ENCODE data around the gene LAMA3. TPM values are rescaled to one million over a fixed set of nuclear protein-coding genes. Genes with fewer than 3 reads are reported as not detected.

LAMA3 gene
- total RNA-seq, 2 experiments from 2014 or later = 0.07 TPM; not detected in 1

DNA sequence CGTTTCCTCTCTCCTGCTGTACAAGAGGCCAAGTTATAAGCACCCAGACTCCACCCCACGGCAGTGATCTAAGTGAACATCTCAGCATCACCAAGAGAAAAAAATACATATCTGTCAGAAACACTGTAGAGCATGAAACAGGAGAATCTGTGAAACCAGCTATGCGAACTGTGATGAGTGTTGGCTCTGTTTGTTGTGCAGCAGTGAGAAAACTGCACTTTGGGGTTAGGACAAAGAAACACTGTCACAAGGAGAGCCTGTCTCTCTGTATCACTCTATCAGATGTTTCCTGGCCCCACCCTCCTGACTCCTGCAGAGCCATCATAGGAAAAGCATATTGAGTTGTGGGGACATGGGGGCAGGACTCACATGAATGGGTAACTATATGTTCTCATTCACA lies 87.1 kb downstream of the LAMA3 start:
- no peak for DNase-seq
- Mint-ChIP-seq H3K9me3 (no peaks in the 10 kb centered on the region), H3K4me3 (no peak overlapping the region), H3K27ac (no peak overlapping the region), H3K4me1 (ENCODE audit: low read depth) (no peaks in the 10 kb centered on the region), H3K36me3 (no peaks in the 10 kb centered on the region), H3K27me3 (peaks cover 5% of the 10 kb centered on the region)
- CTCF ChIA-PET = interaction anchor here (0.6 kb wide), 1 partner anchor 22 kb away, joined by 3 read pairs; no protein-coding TSS in a partner anchor
- POLR2A ChIA-PET = no interaction called here
- intact Hi-C loops (cut with micrococcal nuclease) = no loop called here

DNA sequence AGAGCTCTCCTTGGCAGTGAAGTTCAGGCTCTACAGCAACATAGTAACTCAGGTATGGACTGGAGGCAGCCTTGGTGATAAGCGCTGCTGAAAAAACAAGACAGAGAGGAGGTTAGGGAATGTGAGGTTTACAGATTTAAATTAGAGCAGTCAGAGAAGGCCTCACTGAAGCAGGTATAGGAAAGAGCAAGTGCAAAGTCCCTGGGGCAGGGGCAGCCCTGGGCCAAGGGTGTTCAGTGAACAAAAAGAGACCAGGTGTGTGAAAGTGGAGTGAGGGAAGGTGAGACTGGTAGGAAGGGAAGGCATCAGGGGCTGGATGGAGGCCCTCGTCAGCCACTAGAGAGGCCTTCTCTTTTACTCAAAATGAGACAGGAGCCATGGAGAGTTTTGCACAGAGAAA lies 89.6 kb downstream of the LAMA3 start:
- ChIA-PET CTCF (no interaction called here), POLR2A (no interaction called here)
- H3K27me3 Mint-ChIP-seq = peaks cover 8% of the 10 kb centered on the region
- no peak overlapping the region for H3K27ac Mint-ChIP-seq
- H3K4me1 Mint-ChIP-seq (ENCODE audit: low read depth) = no peaks in the 10 kb centered on the region
- H3K9me3 Mint-ChIP-seq = no peaks in the 10 kb centered on the region
- no peaks in the 10 kb centered on the region for H3K36me3 Mint-ChIP-seq
- H3K4me3 Mint-ChIP-seq = no peak overlapping the region
- intact Hi-C loops (cut with micrococcal nuclease) = no loop called here
- DNase-seq = no peak

DNA sequence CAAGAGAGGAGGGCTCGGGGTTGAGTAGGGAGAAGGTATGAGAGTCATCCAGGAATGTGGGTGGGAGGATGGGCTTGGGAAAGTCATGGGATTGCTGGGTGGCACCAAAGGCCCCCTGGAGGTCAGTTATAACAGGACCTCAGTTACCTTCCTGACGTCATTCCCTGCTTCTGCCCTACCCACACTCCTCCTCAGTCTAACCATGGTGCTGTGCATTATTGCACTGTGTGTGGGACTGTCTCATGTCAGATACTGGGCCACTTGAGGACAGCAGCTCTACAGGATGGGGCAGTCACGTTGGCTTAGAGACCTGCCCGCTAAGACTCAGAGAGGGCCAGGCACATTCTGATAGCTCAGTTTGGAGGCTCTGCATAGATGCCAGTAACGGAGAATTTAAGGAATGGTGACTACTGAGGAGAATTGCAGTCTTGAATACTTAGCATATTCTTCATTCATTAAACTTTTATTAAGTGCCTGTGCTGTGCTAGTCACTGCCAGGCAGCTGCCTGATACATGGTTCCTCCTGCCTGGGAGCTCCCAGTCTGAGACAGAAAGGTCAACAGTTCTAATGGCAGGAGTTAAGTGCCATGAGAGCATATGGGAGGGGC lies 90.5 kb downstream of the LAMA3 start:
- ChIA-PET CTCF (no interaction called here), POLR2A (no interaction called here)
- Mint-ChIP-seq H3K36me3 (no peaks in the 10 kb centered on the region), H3K4me3 (no peak overlapping the region), H3K27me3 (peaks cover 8% of the 10 kb centered on the region), H3K27ac (no peak overlapping the region), H3K4me1 (ENCODE audit: low read depth) (no peaks in the 10 kb centered on the region), H3K9me3 (no peaks in the 10 kb centered on the region)
- intact Hi-C loops (cut with micrococcal nuclease) = no loop called here
- DNase-seq = no peak

DNA sequence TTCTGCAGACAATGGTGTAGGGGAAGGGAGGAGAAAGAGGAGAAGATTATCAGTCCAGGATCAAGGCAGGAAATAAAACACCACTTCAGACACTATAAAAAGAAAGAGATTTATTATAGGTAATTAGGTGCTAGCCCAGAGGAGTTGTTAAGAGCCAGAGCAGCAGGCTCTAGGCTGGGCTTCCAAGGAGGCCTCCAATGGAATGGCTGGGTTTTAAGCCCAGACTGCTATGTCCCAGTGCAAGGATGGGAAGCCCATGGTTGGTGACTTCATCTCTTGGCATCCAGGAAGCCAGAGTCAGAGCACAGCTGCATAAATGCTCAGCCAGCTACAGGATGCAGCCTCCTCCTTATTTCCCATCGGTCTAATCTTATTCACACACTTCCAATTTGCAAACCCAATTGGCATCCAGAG lies 95.6 kb downstream of the LAMA3 start:
- H3K27me3 Mint-ChIP-seq = peaks cover 6% of the 10 kb centered on the region
- DNase-seq = no peak
- no peak overlapping the region for H3K4me3 Mint-ChIP-seq
- H3K27ac Mint-ChIP-seq = no peak overlapping the region
- CTCF ChIA-PET = no interaction called here
- H3K9me3 Mint-ChIP-seq = peaks cover 13% of the 10 kb centered on the region
- H3K4me1 Mint-ChIP-seq (ENCODE audit: low read depth) = no peaks in the 10 kb centered on the region
- H3K36me3 Mint-ChIP-seq = no peaks in the 10 kb centered on the region
- intact Hi-C loops (cut with micrococcal nuclease) = no loop called here
- POLR2A ChIA-PET = no interaction called here

DNA sequence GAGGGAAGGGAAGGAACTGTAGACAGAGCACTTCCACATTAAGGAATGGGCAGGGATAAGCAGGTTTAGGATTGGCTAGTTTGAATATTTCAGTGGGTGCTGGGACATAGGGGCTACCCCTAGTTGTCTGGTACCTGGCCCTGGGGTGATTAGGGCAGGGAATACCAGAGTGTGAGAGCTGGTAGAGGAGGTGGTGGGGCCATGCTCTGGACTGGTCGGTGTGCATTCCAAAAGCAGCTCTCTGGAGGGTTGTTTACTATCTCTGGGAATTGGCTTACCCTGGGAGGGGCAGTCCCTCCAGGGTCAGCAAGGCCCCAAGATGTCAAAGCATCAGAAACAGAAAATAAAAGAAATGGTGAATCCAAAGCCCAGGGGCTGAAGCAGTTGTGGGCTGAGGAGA lies 103.8 kb downstream of the LAMA3 start:
- ChIA-PET CTCF (no interaction called here), POLR2A (no interaction called here)
- H3K9me3 Mint-ChIP-seq = no peaks in the 10 kb centered on the region
- no peak overlapping the region for H3K27ac Mint-ChIP-seq
- H3K27me3 Mint-ChIP-seq = peaks cover 1% of the 10 kb centered on the region
- no peaks in the 10 kb centered on the region for H3K36me3 Mint-ChIP-seq
- no peak overlapping the region for H3K4me3 Mint-ChIP-seq
- peaks cover 3% of the 10 kb centered on the region for H3K4me1 Mint-ChIP-seq (ENCODE audit: low read depth)
- no peak for DNase-seq
- intact Hi-C loops (cut with micrococcal nuclease) = no loop called here

DNA sequence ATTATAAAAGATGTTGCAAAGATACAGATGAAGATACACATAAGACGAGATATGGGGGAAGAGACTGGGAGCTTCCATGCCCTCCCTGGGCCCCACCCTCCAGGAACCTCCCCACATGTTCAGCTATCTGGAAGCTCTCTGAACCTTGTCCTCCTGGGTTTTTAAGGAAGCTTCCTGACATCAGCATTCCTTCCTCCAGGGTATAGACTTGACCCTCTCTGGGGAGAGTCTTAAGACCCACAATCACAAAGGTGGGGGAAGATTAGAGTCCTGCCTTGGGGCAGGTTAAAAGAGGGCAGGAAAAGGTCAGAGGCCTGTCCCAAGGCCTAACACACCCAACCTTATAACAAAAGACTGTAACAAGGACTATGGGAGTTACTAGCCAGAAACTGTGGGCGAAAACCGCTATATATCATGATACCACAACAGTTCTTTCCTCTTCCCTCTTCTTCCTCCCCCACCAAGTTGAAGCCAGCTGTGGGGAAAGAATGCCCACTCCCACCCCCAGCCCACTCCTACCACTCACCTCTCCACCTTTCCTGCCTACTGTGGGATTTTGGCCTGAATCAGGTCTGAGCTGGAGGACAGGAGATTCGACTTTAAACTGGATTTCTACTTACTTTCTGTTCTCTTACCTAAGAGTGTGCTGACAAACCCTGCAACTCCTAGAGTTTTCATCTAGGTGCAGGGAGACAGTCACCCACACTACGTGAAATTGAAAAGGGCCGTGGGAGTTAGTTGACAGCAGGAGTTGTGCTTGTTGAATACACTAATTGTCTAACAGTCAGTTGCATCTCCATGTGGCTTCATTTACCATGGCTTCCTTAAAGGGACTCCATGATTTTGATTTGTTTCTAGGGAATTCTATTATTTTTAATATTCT lies 105.0 kb downstream of the LAMA3 start:
- no peaks in the 10 kb centered on the region for H3K9me3 Mint-ChIP-seq
- DNase-seq = no peak
- H3K36me3 Mint-ChIP-seq = no peaks in the 10 kb centered on the region
- H3K27me3 Mint-ChIP-seq = peaks cover 5% of the 10 kb centered on the region
- POLR2A ChIA-PET = no interaction called here
- no peak overlapping the region for H3K27ac Mint-ChIP-seq
- H3K4me1 Mint-ChIP-seq (ENCODE audit: low read depth) = peaks cover 3% of the 10 kb centered on the region
- intact Hi-C loops (cut with micrococcal nuclease) = no loop called here
- CTCF ChIA-PET = interaction anchor here (0.8 kb wide), 1 partner anchor 91 kb away, joined by 4 read pairs; no protein-coding TSS in a partner anchor
- H3K4me3 Mint-ChIP-seq = no peak overlapping the region

DNA sequence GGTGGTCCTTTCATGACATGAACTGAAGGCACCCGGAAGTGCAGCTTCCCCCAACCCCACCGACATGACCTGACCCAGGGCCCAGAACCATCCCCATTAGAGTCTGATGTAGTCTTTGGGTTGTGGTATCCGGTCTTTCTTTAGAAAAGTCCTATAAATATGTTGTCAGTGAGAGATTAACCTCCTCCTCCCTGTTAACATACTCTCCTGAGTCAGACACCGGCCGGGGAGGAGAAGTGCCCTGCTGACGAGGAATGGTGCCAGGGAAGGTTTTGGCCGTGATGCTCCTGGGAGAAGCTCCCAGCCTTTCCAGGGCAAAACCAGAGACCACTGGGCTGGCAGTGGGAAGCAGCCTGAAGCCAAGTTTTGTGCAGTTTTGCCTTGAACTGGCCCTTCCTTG lies 109.0 kb downstream of the LAMA3 start:
- Mint-ChIP-seq H3K9me3 (no peaks in the 10 kb centered on the region), H3K27ac (no peak overlapping the region), H3K36me3 (no peaks in the 10 kb centered on the region), H3K4me3 (no peak overlapping the region), H3K4me1 (ENCODE audit: low read depth) (peaks cover 3% of the 10 kb centered on the region), H3K27me3 (peaks cover 6% of the 10 kb centered on the region)
- ChIA-PET CTCF (interaction anchor here (0.6 kb wide), 1 partner anchor 22 kb away, joined by 3 read pairs; no protein-coding TSS in a partner anchor), POLR2A (no interaction called here)
- intact Hi-C loops (cut with micrococcal nuclease) = no loop called here
- no peak for DNase-seq

DNA sequence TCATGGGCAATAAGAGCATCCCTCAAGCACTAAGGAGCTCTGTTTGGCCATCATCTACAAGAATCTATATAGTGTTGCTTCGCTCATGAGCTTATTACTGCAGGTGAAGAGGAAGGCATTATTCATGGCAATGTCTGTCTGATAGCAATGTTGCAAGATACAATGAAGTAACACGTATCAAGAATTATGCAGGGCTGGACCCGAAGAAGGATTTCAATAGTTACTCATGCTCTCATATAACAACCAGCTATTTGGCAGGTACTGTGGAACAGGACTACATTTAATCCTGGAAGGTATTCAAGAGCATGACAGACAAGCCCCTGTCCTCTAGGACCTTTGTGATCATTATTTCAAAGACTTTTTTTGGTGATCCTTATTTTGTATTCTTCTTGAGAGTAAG lies 109.6 kb downstream of the LAMA3 start:
- no peak overlapping the region for H3K27ac Mint-ChIP-seq
- peaks cover 8% of the 10 kb centered on the region for H3K27me3 Mint-ChIP-seq
- CTCF ChIA-PET = interaction anchor here (0.6 kb wide), 1 partner anchor 22 kb away, joined by 3 read pairs; no protein-coding TSS in a partner anchor
- intact Hi-C loops (cut with micrococcal nuclease) = no loop called here
- H3K9me3 Mint-ChIP-seq = no peaks in the 10 kb centered on the region
- H3K4me1 Mint-ChIP-seq (ENCODE audit: low read depth) = peaks cover 3% of the 10 kb centered on the region
- no peak for DNase-seq
- H3K36me3 Mint-ChIP-seq = no peaks in the 10 kb centered on the region
- no peak overlapping the region for H3K4me3 Mint-ChIP-seq
- POLR2A ChIA-PET = no interaction called here

DNA sequence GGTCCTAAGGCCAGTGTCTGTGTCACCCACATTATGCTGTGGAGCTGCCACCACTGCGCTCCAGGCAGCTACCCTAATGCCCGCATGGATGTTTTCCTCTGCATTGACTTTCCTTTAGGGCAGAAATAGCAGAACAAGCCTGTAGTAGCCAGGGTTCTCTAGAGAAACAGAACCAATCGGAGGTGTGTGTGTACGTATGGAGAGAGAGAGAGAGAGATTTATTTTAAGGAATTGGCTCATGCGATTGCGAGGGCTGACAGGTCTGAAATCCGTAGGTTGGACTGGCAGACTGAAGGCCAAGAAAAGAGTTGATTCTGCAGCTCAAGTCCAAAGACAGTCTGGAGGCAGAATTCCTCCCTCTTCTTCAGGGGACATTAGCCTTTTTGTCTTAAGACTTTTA lies 110.3 kb downstream of the LAMA3 start:
- H3K4me3 Mint-ChIP-seq = no peak overlapping the region
- no peaks in the 10 kb centered on the region for H3K9me3 Mint-ChIP-seq
- H3K36me3 Mint-ChIP-seq = no peaks in the 10 kb centered on the region
- intact Hi-C loops (cut with micrococcal nuclease) = no loop called here
- POLR2A ChIA-PET = no interaction called here
- CTCF ChIA-PET = no interaction called here
- peaks cover 8% of the 10 kb centered on the region for H3K27me3 Mint-ChIP-seq
- no peak for DNase-seq
- H3K27ac Mint-ChIP-seq = no peak overlapping the region
- peaks cover under 1% of the 10 kb centered on the region for H3K4me1 Mint-ChIP-seq (ENCODE audit: low read depth)

DNA sequence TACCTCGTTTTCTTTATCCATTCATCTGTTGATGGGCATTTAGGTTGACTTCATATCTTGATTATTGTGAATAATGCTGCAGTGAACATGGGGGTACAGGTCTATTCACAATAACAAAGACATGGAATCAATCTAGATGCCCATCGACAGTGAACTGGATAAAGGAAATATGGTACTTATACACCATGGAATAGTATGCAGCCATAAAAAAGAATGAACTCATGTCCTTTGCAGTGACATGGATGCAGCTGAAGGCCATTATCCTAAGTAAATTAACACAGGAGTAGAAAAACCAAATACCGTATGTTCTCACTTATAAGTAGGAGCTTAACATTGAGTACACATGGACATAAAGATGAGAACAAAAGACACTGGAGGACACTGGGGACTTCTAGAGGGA lies 111.6 kb downstream of the LAMA3 start:
- DNase-seq = no peak
- H3K4me3 Mint-ChIP-seq = no peak overlapping the region
- CTCF ChIA-PET = no interaction called here
- peaks cover 8% of the 10 kb centered on the region for H3K27me3 Mint-ChIP-seq
- no peaks in the 10 kb centered on the region for H3K9me3 Mint-ChIP-seq
- POLR2A ChIA-PET = no interaction called here
- H3K36me3 Mint-ChIP-seq = no peaks in the 10 kb centered on the region
- no peaks in the 10 kb centered on the region for H3K4me1 Mint-ChIP-seq (ENCODE audit: low read depth)
- H3K27ac Mint-ChIP-seq = no peak overlapping the region
- intact Hi-C loops (cut with micrococcal nuclease) = no loop called here

DNA sequence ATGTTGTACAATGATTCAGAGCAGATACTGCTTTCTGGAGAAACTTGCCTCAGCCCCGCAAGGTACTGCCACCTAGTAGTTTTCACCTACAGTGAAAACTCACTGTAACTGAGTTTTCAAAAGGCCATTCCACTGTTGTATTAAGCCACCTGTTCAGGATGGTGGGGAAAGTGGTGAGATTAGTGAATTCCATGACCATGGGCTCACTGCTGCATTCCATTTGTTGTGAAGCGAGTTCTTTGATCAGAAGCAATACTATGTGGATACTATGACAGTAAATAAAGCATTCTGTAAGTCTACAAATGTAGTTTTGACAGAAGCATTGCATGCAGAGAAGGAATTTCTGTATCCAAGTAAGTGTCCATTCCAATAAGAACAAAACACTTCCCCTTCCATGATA lies 113.6 kb downstream of the LAMA3 start:
- peaks cover 8% of the 10 kb centered on the region for H3K27me3 Mint-ChIP-seq
- CTCF ChIA-PET = no interaction called here
- H3K9me3 Mint-ChIP-seq = peaks cover 6% of the 10 kb centered on the region
- H3K4me1 Mint-ChIP-seq (ENCODE audit: low read depth) = no peaks in the 10 kb centered on the region
- DNase-seq = no peak
- POLR2A ChIA-PET = no interaction called here
- intact Hi-C loops (cut with micrococcal nuclease) = no loop called here
- no peak overlapping the region for H3K27ac Mint-ChIP-seq
- H3K4me3 Mint-ChIP-seq = no peak overlapping the region
- H3K36me3 Mint-ChIP-seq = no peaks in the 10 kb centered on the region

DNA sequence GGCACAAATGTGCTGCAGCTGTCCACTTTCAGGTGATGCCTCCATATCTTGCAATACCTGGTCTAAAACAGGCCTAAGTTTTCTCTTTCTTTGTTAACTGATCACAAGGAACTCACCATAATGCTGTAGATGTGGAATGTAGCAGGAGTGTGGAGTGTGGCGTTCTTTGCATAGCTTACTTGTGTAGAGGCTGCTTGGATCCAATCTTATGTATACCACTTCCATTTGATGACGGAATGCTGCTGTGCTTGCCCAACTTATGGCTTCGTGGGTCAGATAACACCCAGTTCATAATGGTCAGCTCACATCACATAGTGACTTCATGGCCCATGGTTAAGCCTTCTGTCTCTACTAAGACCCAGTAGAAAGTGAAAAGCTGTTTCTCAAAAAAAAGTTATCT lies 114.5 kb downstream of the LAMA3 start:
- no peak overlapping the region for H3K4me3 Mint-ChIP-seq
- ChIA-PET POLR2A (no interaction called here), CTCF (no interaction called here)
- no peak overlapping the region for H3K27ac Mint-ChIP-seq
- no peak for DNase-seq
- peaks cover 6% of the 10 kb centered on the region for H3K9me3 Mint-ChIP-seq
- peaks cover 3% of the 10 kb centered on the region for H3K27me3 Mint-ChIP-seq
- no peaks in the 10 kb centered on the region for H3K36me3 Mint-ChIP-seq
- no peaks in the 10 kb centered on the region for H3K4me1 Mint-ChIP-seq (ENCODE audit: low read depth)
- intact Hi-C loops (cut with micrococcal nuclease) = no loop called here

DNA sequence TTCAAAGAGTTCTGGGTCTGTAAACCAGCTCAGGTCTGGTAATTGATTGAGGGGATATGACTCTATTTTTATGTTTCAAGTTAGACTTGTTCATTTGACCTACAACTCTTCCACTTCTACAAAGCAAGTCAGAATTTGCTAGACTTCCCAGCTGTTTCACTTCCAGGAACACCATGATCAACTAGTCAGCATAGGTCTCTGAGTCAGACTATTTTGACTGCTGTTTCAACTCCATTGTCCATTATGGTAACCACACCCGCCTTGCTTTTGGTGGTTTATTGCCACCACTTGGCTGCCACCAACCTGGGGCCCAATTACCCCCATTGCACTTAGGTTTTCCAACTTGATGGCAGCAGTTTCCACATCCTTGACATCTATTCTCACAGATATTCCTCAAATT lies 116.6 kb downstream of the LAMA3 start:
- Mint-ChIP-seq H3K4me3 (no peak overlapping the region), H3K9me3 (peaks cover 6% of the 10 kb centered on the region), H3K27me3 (peaks cover 2% of the 10 kb centered on the region), H3K36me3 (no peaks in the 10 kb centered on the region), H3K27ac (no peak overlapping the region), H3K4me1 (ENCODE audit: low read depth) (peaks cover 6% of the 10 kb centered on the region)
- ChIA-PET CTCF (interaction anchor here (1.0 kb wide), 1 partner anchor 103 kb away, joined by 3 read pairs; no protein-coding TSS in a partner anchor), POLR2A (no interaction called here)
- intact Hi-C loops (cut with micrococcal nuclease) = no loop called here
- no peak for DNase-seq
